GM23338 (cell line): ENCODE data around the gene CCDC157. TPM values are rescaled to one million over a fixed set of nuclear protein-coding genes. Genes with fewer than 3 reads are reported as not detected.

Experiments used
- ATAC-seq: fragments of 200-7000 bp; cut with Tn5 transposase; 3 replicates; pipeline ENCODE4 v1.9.1; 2020
- DNase-seq: peaks from one replicate; pipeline ENCODE4 v3.0.0-alpha.2; 2015; ENCODE audit warnings: low spot score
- H2AFZ ChIP-seq: fragments of 200-600 bp; sonication (generic); 2 replicates; pipeline ENCODE4 v1.8.0; 2016; ENCODE audit warnings: antibody characterized with exemption, mild to moderate bottlenecking, moderate library complexity
- H3F3A ChIP-seq: fragments of 200-600 bp; sonication (generic); replicated peaks from 2 replicates; pipeline ENCODE4 v1.8.0; 2017; ENCODE audit warnings: antibody characterized with exemption, mixed run types, low read depth
- H3K27ac ChIP-seq: fragments of 200-600 bp; sonication (generic); 2 replicates; pipeline ENCODE4 v1.6.1; 2016; ENCODE audit warnings: low read depth
- H3K27me3 ChIP-seq: fragments of 200-600 bp; sonication (generic); 2 replicates; pipeline ENCODE4 v1.8.0; 2016; ENCODE audit warnings: mild to moderate bottlenecking, mixed run types, moderate library complexity; ENCODE audit not compliant: insufficient read depth
- H3K36me3 ChIP-seq: fragments of 200-600 bp; sonication (generic); 2 replicates; pipeline ENCODE4 v1.8.0; 2016; ENCODE audit warnings: mild to moderate bottlenecking; ENCODE audit not compliant: insufficient read depth
- H3K4me1 ChIP-seq: fragments of 200-600 bp; sonication (generic); 2 replicates; pipeline ENCODE4 v1.8.0; 2016; ENCODE audit warnings: mild to moderate bottlenecking, moderate library complexity; ENCODE audit not compliant: insufficient read depth
- H3K4me2 ChIP-seq: fragments of 200-600 bp; sonication (generic); 2 replicates; pipeline ENCODE4 v1.7.1; 2017; ENCODE audit warnings: mixed run types
- H3K4me3 ChIP-seq: fragments of 200-600 bp; sonication (generic); 2 replicates; pipeline ENCODE4 v1.6.1; 2016; ENCODE audit warnings: mixed run types
- H3K79me2 ChIP-seq: fragments of 200-600 bp; sonication (generic); replicated peaks from 2 replicates; pipeline ENCODE4 v1.8.0; 2017; ENCODE audit warnings: mild to moderate bottlenecking; ENCODE audit not compliant: insufficient read depth
- H3K9me2 ChIP-seq: fragments of 200-600 bp; sonication (generic); 2 replicates; pipeline ENCODE4 v1.8.0; 2017; ENCODE audit not compliant: insufficient read depth
- H4K20me1 ChIP-seq: fragments of 200-600 bp; sonication (generic); replicated peaks from 2 replicates; pipeline ENCODE4 v1.8.0; 2017; ENCODE audit warnings: mild to moderate bottlenecking; ENCODE audit not compliant: insufficient read depth
- H3K27ac Mint-ChIP-seq: 2 replicates; pipeline ENCODE4 v1.8.0; 2020; ENCODE audit warnings: inconsistent platforms, mild to moderate bottlenecking, moderate library complexity, mixed read lengths
- H3K27me3 Mint-ChIP-seq: 3 replicates; pipeline ENCODE4 v1.8.0; 2022; ENCODE audit warnings: low read depth, mild to moderate bottlenecking, moderate library complexity, mixed read lengths, inconsistent platforms; ENCODE audit not compliant: insufficient read depth, poor library complexity
- H3K36me3 Mint-ChIP-seq: 3 replicates; pipeline ENCODE4 v1.8.0; 2021; ENCODE audit warnings: low read depth, mild to moderate bottlenecking, inconsistent platforms, moderate library complexity, mixed read lengths
- H3K4me1 Mint-ChIP-seq: 3 replicates; pipeline ENCODE4 v1.8.0; 2020; ENCODE audit warnings: mild to moderate bottlenecking, inconsistent platforms, mixed read lengths
- H3K4me3 Mint-ChIP-seq: 3 replicates; pipeline ENCODE4 v1.8.0; 2021; ENCODE audit warnings: moderate library complexity, mild to moderate bottlenecking, inconsistent platforms, mixed read lengths
- H3K9me3 Mint-ChIP-seq: 3 replicates; pipeline ENCODE4 v1.8.0; 2020; ENCODE audit warnings: moderate library complexity, mild to moderate bottlenecking, inconsistent platforms, mixed read lengths
- CREB1 ChIP-seq: fragments of 250-450 bp; sonication (Bioruptor Pico); IDR thresholded peaks from 2 replicates; pipeline ENCODE4 v1.5.0; 2020; ENCODE audit warnings: low read depth, mild to moderate bottlenecking, moderate library complexity
- EZH2phosphoT487 ChIP-seq: fragments of 200-600 bp; sonication (generic); IDR thresholded peaks from one replicate; pipeline ENCODE4 v1.8.1; 2018; ENCODE audit warnings: antibody characterized with exemption; ENCODE audit not compliant: unreplicated experiment
- NANOG ChIP-seq: IDR thresholded peaks from 2 replicates; pipeline ENCODE4 v1.6.1; 2016; ENCODE audit warnings: antibody characterized with exemption, borderline replicate concordance
- ZNF331 ChIP-seq: fragments of 250-450 bp; sonication (Bioruptor Pico); IDR thresholded peaks from 2 replicates; pipeline ENCODE4 v1.5.0; 2020; ENCODE audit warnings: low read depth, mild to moderate bottlenecking, moderate library complexity
- ZNF462 ChIP-seq: fragments of 250-450 bp; sonication (Bioruptor Pico); IDR thresholded peaks from 2 replicates; pipeline ENCODE4 v1.5.0; 2020; ENCODE audit warnings: mild to moderate bottlenecking, moderate library complexity
- polyA plus RNA-seq: library from polyadenylated mRNA; unstranded; fragments of >200 nt; fragmentation: Nextera tagmentation; extraction: Ambion mirVana; gene quantifications from 2 replicates; pipeline ENCODE4 v1.2.1, GENCODE V29; 2016
- total RNA-seq: library from RNA; depleted of rRNA; stranded (reverse); fragments of >200 nt; shearing (Covaris generic); gene quantifications from 2 replicates; pipeline ENCODE4 v1.2.3, GENCODE V29; 2014
- TF ChIP-seq, protein P1 (sequence below), 2 experiments: fragments of 200-600 bp in 1 of 2; sonication (generic) in 1 of 2; conservative IDR thresholded peaks; 2 replicates each; pipeline versions ENCODE4 v1.5.1 to v1.6.1; 2016 to 2017; ENCODE audit warnings: antibody characterized with exemption in 2 of 2, low read depth in 2 of 2, mild to moderate bottlenecking in 2 of 2, moderate library complexity in 1 of 2

The CCDC157 gene
- total and polyA plus RNA-seq, 2 experiments from 2014 or later = 3.8 to 7.9 TPM

- TF ChIP-seq ZNF462 (CRISPR knock-in tag) (no peak), NANOG (no peak), EZH2phosphoT487 (no peak)
These were observed 48.7 kb upstream of the CCDC157 start (continued) for GRCh38 chr22:30308093-30308492.

DNA sequence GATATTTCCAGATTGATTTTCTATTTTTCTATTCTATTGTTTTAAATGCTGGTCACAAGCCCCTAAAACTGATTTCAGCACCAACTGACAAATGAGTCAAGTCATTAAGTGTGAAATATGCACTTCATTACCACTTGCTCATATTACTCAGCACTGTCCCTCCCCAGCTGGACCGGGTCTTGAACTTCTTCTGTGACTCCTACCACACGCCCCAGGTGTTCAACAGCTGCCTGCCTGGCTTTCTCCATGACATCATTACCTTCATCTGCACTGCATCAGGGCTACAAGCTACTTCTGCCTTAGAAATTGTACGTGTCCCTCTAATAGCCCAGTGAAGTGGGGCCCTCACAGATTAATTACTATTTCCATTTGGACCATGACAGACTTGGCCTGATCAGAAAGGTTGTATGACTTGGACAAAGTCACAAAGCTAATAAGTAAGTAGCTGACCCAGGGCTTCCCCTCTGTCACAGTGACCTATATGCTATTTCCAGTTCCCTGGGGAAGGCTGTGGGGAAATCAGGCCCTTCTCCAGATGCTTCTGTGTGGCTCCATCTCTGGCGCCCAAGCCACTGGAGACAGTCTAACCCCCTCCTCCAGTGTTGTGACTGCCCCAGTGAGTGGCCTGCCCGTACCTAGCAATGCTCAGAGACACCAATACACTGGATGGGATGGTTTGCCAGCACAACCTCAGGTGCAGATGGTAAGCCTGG, 48.1 kb upstream of the CCDC157 start:
- H3K27me3 Mint-ChIP-seq = peaks cover 3% of the 10 kb centered on the region
- DNase-seq = no peak
- H3K4me1 ChIP-seq = peaks cover 4% of the 10 kb centered on the region; the same call in 1 of the 2 replicates
- H3K27me3 ChIP-seq = no peaks in the 10 kb centered on the region
- H3K36me3 Mint-ChIP-seq = no peaks in the 10 kb centered on the region
- H3K79me2 ChIP-seq = no peaks in the 10 kb centered on the region
- no peak overlapping the region for H3K27ac Mint-ChIP-seq
- H3K36me3 ChIP-seq = no peaks in the 10 kb centered on the region
- H3K4me2 ChIP-seq = no peak overlapping the region
- no peaks in the 10 kb centered on the region for H3K9me3 Mint-ChIP-seq
- no peak overlapping the region for H2AFZ ChIP-seq
- H3F3A ChIP-seq = no peaks in the 10 kb centered on the region
- ATAC-seq = no peak
- no peak overlapping the region for H3K4me3 Mint-ChIP-seq
- H4K20me1 ChIP-seq = peaks cover 3% of the 10 kb centered on the region
- no peaks in the 10 kb centered on the region for H3K9me2 ChIP-seq
- H3K4me3 ChIP-seq = no peak overlapping the region
- H3K4me1 Mint-ChIP-seq = peaks cover 11% of the 10 kb centered on the region
- no peak overlapping the region for H3K27ac ChIP-seq
- TF ChIP-seq ZNF331 (CRISPR knock-in tag) (no peak), EZH2phosphoT487 (no peak), NANOG (no peak), CREB1 (no peak), ZNF462 (CRISPR knock-in tag) (no peak)
- TF ChIP-seq, protein P1, sequence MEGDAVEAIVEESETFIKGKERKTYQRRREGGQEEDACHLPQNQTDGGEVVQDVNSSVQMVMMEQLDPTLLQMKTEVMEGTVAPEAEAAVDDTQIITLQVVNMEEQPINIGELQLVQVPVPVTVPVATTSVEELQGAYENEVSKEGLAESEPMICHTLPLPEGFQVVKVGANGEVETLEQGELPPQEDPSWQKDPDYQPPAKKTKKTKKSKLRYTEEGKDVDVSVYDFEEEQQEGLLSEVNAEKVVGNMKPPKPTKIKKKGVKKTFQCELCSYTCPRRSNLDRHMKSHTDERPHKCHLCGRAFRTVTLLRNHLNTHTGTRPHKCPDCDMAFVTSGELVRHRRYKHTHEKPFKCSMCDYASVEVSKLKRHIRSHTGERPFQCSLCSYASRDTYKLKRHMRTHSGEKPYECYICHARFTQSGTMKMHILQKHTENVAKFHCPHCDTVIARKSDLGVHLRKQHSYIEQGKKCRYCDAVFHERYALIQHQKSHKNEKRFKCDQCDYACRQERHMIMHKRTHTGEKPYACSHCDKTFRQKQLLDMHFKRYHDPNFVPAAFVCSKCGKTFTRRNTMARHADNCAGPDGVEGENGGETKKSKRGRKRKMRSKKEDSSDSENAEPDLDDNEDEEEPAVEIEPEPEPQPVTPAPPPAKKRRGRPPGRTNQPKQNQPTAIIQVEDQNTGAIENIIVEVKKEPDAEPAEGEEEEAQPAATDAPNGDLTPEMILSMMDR (conservative IDR thresholded peaks at IDR 0.05; ENCODE audit: low read depth in 2 of 2) = no peak
